ENCODE measurements around the gene S100A16. TPM values are rescaled to one million over a fixed set of nuclear protein-coding genes. Genes with fewer than 3 reads are reported as not detected.

S100A16 gene
- polyA plus RNA-seq, 2 of the 4 experiments (the other 2 are of a cell fraction) = 270 to 298 TPM

DNA sequence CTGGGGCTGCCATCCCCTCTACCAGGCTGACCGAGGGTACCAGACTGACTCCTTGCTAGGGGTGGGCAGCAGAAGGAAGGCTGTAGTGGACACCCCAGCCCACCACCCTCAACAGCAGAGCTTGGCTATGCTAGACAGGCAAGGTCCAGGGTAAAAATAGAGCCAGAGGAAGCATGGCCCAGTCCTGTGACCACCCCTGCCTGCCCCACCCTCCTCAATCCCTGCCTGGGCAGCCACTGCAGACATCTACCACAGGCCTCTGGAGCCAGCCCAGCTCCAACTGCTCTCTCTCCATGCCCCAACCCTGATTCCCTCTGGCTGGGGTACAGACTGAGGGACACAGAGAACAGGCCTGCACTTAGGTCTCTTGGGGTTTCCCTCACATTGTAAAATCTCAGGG lies 17.0 kb upstream of the S100A16 start:
- FAIRE-seq (no peak), DNase-seq (ENCODE audit: low read depth in 1 of 2, low spot score in 1 of 2) (no peak), ATAC-seq (no peak)
- Histone ChIP-seq H3K4me1 (peaks cover 24% of the 10 kb centered on the region), H3K9me3 (no peaks in the 10 kb centered on the region), H3K27ac (peak overlapping the region in 1 of 2 experiments; percentile 13; a peak in 1 of 6 replicates), H3K4me2 (no peak overlapping the region), H3K4me3 (no peak overlapping the region)
- CTCF ChIA-PET = interaction anchor here (0.9 to 18.3 kb wide), 9 partner anchors 14 to 278 kb away, joined by 3 to 253 read pairs (median 18); partner anchors contain the start of genes S100A14, S100A16 and S100A6
- POLR2A ChIA-PET = no interaction called here
- TF ChIP-seq CEBPB (IDR thresholded peaks at IDR 0.05) (no peak), MYC (IDR thresholded peaks at IDR 0.05; ENCODE audit: borderline replicate concordance, low read length) (no peak), RCOR1 (IDR thresholded peaks at IDR 0.05; ENCODE audit: low read depth, low read length) (no peak), KDM1A (IDR thresholded peaks at IDR 0.05; ENCODE audit: low read depth) (no peak), HOXA7 (CRISPR knock-in tag; IDR thresholded peaks at IDR 0.05) (no peak), HEYL (CRISPR knock-in tag; IDR thresholded peaks at IDR 0.05) (no peak), TP53 (CRISPR knock-in tag; IDR thresholded peaks at IDR 0.05) (no peak), NFE2L2 (conservative IDR thresholded peaks at IDR 0.05; ENCODE audit: low read length) (no peak), CBX2 (IDR thresholded peaks at IDR 0.05; ENCODE audit: borderline replicate concordance, low read depth) (no peak), NPAS2 (CRISPR knock-in tag; IDR thresholded peaks at IDR 0.05; ENCODE audit: borderline replicate concordance) (no peak)
- TF ChIP-seq, protein P1, sequence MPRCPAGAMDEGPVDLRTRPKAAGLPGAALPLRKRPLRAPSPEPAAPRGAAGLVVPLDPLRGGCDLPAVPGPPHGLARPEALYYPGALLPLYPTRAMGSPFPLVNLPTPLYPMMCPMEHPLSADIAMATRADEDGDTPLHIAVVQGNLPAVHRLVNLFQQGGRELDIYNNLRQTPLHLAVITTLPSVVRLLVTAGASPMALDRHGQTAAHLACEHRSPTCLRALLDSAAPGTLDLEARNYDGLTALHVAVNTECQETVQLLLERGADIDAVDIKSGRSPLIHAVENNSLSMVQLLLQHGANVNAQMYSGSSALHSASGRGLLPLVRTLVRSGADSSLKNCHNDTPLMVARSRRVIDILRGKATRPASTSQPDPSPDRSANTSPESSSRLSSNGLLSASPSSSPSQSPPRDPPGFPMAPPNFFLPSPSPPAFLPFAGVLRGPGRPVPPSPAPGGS (IDR thresholded peaks at IDR 0.05) = no peak
- TF ChIP-seq, protein P2, sequence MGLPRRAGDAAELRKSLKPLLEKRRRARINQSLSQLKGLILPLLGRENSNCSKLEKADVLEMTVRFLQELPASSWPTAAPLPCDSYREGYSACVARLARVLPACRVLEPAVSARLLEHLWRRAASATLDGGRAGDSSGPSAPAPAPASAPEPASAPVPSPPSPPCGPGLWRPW (IDR thresholded peaks at IDR 0.05) = no peak
- 89% methylated on average over 1 of the region's 1 CpG for WGBS (ENCODE audit: missing lambda C conversion rate)

DNA sequence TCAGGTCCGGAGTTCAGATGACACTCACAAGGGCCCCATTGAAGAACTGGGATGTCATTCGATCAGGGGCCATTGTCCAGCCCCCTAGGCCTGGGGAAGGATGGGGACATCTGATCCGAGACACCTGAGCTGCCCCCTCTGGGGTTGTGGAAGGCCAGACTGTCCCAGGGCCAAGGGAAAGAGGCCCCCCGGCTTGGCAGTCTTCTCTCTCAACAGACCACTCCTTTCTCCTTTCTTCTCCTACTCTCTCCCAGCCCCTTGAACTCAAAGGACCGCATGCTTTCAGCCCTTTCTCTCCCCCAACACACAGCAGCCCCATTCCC lies 16.4 kb upstream of the S100A16 start:
- H3K4me2 ChIP-seq = no peak overlapping the region
- ATAC-seq = no peak
- H3K4me1 ChIP-seq = peaks cover 24% of the 10 kb centered on the region
- H3K27ac ChIP-seq = no peak overlapping the region; a peak in 1 of 6 replicates
- DNase-seq (ENCODE audit: low read depth in 1 of 2, low spot score in 1 of 2) = no peak
- no peak overlapping the region for H3K4me3 ChIP-seq
- whole genome bisulfite sequencing (ENCODE audit: missing lambda C conversion rate) = 86% methylated on average over 5 of the region's 5 CpGs
- FAIRE-seq = no peak
- ChIA-PET POLR2A (no interaction called here), CTCF (interaction anchor here (0.7 to 18.3 kb wide), 10 partner anchors 11 to 277 kb away, joined by 3 to 253 read pairs (median 10); partner anchors contain the start of genes S100A14, S100A16 and S100A6)
- H3K9me3 ChIP-seq = no peaks in the 10 kb centered on the region
- TF ChIP-seq JUN (IDR thresholded peaks at IDR 0.05) = no peak
- TF ChIP-seq KDM5A (IDR thresholded peaks at IDR 0.05) = no peak
- no peak for TF ChIP-seq CBX2 (IDR thresholded peaks at IDR 0.05; ENCODE audit: borderline replicate concordance, low read depth)
- TF ChIP-seq EP300 (IDR thresholded peaks at IDR 0.05) = no peak
- TF ChIP-seq BHLHE40 (IDR thresholded peaks at IDR 0.05; ENCODE audit: low read depth, low read length) = no peak
- TF ChIP-seq NPAS2 (CRISPR knock-in tag; IDR thresholded peaks at IDR 0.05; ENCODE audit: borderline replicate concordance) = no peak
- TF ChIP-seq, protein P3, sequence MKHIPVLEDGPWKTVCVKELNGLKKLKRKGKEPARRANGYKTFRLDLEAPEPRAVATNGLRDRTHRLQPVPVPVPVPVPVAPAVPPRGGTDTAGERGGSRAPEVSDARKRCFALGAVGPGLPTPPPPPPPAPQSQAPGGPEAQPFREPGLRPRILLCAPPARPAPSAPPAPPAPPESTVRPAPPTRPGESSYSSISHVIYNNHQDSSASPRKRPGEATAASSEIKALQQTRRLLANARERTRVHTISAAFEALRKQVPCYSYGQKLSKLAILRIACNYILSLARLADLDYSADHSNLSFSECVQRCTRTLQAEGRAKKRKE (CRISPR knock-in tag; IDR thresholded peaks at IDR 0.05; ENCODE audit: low read depth) = no peak
- TF ChIP-seq CBX8 (IDR thresholded peaks at IDR 0.05) = no peak
- TF ChIP-seq, protein P4, sequence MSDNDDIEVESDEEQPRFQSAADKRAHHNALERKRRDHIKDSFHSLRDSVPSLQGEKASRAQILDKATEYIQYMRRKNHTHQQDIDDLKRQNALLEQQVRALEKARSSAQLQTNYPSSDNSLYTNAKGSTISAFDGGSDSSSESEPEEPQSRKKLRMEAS (IDR thresholded peaks at IDR 0.05) = no peak
- no peak for TF ChIP-seq FOSB (CRISPR knock-in tag; IDR thresholded peaks at IDR 0.05)

DNA sequence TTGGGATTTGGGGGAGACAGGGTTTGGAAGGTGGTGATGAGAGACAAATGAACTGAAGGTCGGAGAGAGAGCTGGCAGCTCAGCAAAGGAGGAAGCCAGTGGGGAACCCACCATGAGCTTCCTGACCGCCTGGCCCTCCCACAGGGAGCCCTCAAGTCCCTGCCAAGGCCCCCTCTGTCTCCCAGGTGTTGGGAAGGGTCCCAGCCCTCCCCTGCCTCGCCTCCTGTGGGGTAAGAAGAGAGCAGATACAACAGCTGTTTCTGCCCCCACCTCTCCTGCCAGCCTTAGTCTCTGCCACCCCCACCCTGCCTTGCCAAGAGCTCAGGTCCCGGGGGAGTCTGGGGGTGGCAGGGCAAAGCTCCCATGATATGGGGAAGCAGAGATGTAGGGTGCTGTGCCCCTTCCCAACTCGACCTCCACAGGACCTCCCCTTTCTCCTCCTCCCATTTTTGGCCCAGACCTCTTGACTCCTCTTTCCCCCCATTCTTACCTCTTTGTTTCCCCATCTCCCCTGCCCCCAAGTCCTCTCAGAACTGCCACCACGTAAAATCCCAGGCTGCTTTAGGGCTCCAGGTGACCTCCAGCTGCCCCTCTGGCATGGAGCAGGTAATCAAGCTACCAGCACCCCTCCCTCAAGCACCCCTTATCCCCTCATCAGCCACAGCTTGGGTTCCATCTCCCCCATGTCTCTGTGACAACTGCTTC lies 15.9 kb upstream of the S100A16 start:
- Histone ChIP-seq H3K27ac (peak overlapping the region in 1 of 2 experiments; percentile 92; a peak in 3 of 6 replicates), H3K4me1 (peaks cover 24% of the 10 kb centered on the region), H3K9me3 (no peaks in the 10 kb centered on the region), H3K4me3 (no peak overlapping the region), H3K4me2 (no peak overlapping the region)
- DNase-seq (ENCODE audit: low read depth in 1 of 2, low spot score in 1 of 2) = no peak
- FAIRE-seq = no peak
- POLR2A ChIA-PET = interaction anchor here (2.9 kb wide), 1 partner anchor 12 kb away, joined by 13 read pairs; the partner anchor contains the start of gene S100A14
- 63% methylated on average over 5 of the region's 6 CpGs for WGBS (ENCODE audit: missing lambda C conversion rate)
- no peak for ATAC-seq
- CTCF ChIA-PET = interaction anchor here (0.6 to 18.3 kb wide), 20 partner anchors 12 to 277 kb away, joined by 3 to 253 read pairs (median 8); partner anchors contain the start of genes S100A14, S100A16 and S100A6
- no peak for TF ChIP-seq CHD2 (IDR thresholded peaks at IDR 0.05; ENCODE audit: low read length, partially characterized antibody)
- no peak for TF ChIP-seq KDM5A (IDR thresholded peaks at IDR 0.05)
- no peak for TF ChIP-seq POLR2AphosphoS2 (conservative IDR thresholded peaks at IDR 0.05; ENCODE audit: low read length)
- no peak for TF ChIP-seq RARB (CRISPR knock-in tag; IDR thresholded peaks at IDR 0.05)
- TF ChIP-seq FOSB (CRISPR knock-in tag; IDR thresholded peaks at IDR 0.05) = no peak

Measured in A549 (cell line).